Measurements from ENCODE around the gene CPAMD8.

DNA sequence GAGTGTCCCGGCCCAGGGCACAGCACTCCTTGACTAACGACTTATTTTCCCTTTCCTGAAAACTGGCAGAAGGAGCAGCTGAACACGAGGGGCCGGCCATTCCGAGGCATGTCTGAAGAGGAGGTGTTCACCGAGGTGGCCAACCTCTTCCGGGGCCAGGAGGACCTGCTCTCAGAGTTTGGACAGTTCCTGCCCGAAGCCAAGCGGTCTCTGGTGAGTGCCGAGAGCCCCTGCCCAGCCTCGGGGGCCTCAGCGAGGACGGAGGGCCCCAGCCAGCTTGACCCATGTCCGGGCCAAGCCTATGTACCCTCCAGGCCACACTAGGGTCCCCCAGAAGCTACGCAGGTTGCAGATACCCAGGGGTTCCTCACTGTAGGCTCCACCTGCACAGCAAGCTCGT, 179.7 kb downstream of the CPAMD8 start:
- no peak for TF ChIP-seq ILF3 (IDR thresholded peaks at IDR 0.05; ENCODE audit: borderline replicate concordance)
- no peak for TF ChIP-seq EHMT2 (IDR thresholded peaks at IDR 0.05)
- no peak for TF ChIP-seq HIVEP1 (CRISPR knock-in tag; IDR thresholded peaks at IDR 0.05)
- TF ChIP-seq MYC (IDR thresholded peaks at IDR 0.05; ENCODE audit: low read depth, low read length): no peak
- TF ChIP-seq MYC (CRISPR knock-in tag; IDR thresholded peaks at IDR 0.05; ENCODE audit: borderline replicate concordance, low read depth): no peak
- TF ChIP-seq ZNF444 (CRISPR knock-in tag; IDR thresholded peaks at IDR 0.05): no peak
- TF ChIP-seq, protein P1, sequence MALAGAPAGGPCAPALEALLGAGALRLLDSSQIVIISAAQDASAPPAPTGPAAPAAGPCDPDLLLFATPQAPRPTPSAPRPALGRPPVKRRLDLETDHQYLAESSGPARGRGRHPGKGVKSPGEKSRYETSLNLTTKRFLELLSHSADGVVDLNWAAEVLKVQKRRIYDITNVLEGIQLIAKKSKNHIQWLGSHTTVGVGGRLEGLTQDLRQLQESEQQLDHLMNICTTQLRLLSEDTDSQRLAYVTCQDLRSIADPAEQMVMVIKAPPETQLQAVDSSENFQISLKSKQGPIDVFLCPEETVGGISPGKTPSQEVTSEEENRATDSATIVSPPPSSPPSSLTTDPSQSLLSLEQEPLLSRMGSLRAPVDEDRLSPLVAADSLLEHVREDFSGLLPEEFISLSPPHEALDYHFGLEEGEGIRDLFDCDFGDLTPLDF (CRISPR knock-in tag; IDR thresholded peaks at IDR 0.05): no peak
- no peak for TF ChIP-seq EZH2 (IDR thresholded peaks at IDR 0.05; ENCODE audit: borderline replicate concordance, low read depth, low read length)
- TF ChIP-seq NR3C1 (CRISPR knock-in tag; IDR thresholded peaks at IDR 0.05): no peak
- TF ChIP-seq KHSRP (IDR thresholded peaks at IDR 0.05): no peak
- no peak for TF ChIP-seq CBX2 (IDR thresholded peaks at IDR 0.05; ENCODE audit: insufficient read depth, low read length, poor library complexity, severe bottlenecking)
- TF ChIP-seq MCM7 (IDR thresholded peaks at IDR 0.05): no peak
- TF ChIP-seq, protein P2, sequence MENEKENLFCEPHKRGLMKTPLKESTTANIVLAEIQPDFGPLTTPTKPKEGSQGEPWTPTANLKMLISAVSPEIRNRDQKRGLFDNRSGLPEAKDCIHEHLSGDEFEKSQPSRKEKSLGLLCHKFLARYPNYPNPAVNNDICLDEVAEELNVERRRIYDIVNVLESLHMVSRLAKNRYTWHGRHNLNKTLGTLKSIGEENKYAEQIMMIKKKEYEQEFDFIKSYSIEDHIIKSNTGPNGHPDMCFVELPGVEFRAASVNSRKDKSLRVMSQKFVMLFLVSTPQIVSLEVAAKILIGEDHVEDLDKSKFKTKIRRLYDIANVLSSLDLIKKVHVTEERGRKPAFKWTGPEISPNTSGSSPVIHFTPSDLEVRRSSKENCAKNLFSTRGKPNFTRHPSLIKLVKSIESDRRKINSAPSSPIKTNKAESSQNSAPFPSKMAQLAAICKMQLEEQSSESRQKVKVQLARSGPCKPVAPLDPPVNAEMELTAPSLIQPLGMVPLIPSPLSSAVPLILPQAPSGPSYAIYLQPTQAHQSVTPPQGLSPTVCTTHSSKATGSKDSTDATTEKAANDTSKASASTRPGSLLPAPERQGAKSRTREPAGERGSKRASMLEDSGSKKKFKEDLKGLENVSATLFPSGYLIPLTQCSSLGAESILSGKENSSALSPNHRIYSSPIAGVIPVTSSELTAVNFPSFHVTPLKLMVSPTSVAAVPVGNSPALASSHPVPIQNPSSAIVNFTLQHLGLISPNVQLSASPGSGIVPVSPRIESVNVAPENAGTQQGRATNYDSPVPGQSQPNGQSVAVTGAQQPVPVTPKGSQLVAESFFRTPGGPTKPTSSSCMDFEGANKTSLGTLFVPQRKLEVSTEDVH (IDR thresholded peaks at IDR 0.05; ENCODE audit: low read depth, partially characterized antibody): no peak
- TF ChIP-seq SNIP1 (IDR thresholded peaks at IDR 0.05; ENCODE audit: low read depth): no peak
